ENCODE measurements around the gene GCLC.
"Not testable (repeated sequence)": the region's sequence is repeated elsewhere in the genome, so short reads cannot be mapped to it uniquely, and the experiment has no call there.

Gene GCLC

DNA sequence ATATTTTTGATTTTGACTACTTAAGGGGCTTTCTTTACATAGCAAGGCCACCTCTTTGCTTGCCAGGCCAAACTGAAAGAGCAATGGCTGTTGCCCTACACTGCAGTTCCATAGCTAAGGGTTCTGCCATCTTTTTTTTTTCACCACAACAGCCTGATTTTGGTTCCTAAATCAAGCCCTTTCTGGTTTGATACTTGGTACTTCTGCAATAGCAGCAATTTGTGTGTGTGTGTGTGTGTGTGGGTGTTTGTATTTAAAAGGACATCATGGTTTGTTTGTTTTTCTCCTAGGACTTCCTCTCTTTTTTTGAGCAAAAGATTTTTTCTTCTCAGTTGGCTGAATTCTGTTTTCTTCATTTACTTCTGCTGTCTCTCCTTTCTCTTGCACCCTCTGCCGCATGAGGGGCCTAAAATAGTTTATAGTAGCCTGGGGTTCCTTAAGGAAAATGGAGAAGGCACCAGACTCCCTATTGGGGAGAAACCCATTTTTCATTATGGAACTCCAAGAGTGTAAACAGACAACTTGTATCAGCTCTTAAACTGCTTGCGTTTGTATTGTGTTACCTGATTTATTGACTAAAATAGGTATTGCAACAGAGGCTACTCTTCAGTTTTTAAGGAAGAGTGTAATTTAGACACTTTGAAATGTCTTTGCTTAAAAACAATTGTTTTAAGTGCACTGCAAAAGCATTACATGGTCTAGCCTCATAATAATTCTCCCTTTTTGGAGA lies 12.2 kb upstream of the GCLC start:
- DNase-seq, result no peak

DNA sequence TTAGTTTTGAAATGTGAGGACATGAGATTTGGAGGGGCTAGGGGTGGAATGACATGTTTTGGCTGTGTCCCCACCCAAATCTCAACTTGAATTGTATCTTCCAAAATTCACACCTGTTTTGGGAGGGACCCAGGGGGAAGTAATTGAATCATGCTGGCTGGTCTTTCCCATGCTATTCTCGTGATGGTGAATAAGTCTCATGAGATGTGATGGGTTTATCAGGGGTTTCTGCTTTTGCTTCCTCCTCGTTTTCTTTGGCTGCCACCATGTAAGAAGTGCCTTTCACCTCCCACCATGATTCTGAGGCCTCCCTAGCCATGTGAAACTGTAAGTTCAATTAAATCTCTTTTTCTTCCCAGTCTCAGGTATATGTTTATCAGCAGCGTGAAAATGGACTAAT lies 8.7 kb upstream of the GCLC start:
- DNase-seq, result not testable (repeated sequence)

DNA sequence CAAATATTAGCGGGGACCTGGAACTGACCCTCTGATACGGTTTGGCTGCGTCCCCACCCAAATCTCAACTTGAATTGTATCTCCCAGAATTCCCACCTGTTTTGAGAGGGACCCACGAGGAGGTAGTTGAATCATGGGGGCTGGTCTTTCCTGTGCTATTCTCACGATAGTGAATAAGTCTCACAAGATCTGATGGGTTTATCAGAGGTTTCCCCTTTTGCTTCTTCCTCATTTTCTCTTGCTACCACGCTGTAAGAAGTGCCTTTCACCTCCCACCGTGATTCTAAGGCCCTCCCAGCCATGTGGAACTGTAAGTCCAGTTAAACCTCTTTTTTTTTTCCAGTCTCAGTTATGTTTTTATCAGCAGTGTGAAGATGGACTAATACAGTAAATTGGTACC lies 6.8 kb upstream of the GCLC start:
- DNase-seq, result not testable (repeated sequence)

DNA sequence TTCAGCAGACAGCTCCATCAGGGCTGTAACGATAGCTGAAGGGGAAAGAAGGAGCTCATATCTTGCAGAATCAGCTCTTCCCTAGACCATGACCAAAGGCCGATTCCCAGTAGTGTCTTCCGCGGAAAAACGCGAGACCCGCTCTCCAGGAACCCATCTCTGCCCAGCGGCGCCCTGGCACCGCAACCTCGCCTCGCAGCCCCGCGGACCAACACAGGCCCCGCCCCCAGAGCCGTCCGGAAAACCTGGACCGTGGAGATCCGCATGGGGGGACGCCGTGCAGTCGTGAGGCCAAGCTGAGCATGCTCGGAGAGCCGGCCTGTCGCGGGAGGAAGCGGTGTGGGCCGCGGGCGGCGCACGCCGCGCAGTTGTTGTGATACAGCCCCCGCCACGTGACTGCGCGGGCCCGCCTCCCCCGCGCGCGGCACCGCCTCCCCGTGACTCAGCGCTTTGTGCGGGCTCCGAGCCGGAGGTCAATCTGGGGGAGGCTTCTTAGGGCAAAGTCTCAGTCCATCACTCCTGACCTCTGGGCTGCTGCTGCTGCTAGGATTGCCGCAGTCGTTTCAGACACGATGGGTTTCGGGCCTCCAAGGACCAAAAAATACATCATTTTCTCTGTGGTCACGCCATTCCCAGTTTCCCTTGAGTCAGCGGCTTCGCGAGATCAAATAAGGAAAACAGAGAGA lies 3.1 kb upstream of the GCLC start:
- DNase-seq, result peak; percentile 89 to 94

DNA sequence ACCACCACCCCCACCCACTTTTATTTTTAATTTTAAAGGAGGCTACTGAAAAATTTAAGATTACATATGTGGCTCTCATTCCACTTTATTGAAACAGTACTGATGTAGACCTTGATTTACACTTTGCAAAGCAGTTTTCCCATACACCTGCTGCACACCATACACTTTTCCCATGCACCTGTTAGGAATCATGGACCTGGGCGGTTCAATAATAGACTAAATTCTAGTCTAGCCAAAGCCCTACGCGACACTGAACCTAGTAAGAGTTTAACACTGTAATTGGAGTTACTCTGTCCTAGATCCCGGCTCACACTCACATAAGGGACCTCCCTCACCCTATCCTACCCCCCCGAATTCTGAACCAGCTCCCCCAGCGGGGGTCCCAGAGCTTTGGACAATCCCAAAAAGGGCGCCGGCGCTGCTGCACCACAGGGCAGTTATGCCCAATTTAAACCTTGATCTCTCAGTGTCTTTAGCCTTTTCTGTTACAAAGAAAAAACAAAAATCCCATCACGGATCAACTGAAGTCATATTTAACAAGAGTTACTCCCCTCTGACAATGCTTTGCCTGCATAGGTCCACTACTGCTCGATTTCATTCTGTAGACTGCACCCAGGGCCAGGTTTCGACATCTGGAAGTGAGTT lies 2.4 kb upstream of the GCLC start:
- no peak for DNase-seq

DNA sequence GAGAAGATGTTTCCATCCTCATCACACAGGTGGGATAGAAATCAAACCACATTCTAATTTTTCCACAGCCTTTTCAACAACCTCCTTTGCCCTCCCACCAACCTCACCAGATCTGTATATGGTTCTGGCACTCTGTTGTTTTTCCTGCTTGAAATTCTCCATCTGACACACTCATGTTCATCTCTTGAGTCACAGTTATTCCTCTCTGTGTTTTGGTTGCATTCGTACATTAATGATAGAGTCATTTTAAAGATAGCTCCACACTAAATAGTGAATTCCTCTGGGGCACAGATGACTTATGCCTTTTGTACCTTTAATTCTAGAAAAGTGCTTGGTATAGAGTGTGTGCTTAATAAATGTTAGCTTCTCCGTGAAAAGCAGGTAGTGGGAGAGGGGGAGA lies 1.4 kb upstream of the GCLC start:
- no peak for DNase-seq

DNA sequence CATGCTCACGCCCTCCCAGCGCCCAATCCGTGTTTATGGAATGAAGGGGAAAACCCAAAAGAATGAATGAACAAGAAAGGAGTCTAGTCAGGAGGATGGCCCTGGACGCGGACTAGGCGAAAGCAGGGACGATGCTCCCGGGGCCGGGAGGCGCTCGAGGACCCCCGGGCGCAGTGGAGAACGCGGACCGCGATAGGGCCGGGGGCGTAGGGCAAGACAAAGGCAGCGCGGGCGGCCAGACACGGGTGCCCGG lies 758 bp downstream of the GCLC start:
- DNase-seq, result no peak

DNA sequence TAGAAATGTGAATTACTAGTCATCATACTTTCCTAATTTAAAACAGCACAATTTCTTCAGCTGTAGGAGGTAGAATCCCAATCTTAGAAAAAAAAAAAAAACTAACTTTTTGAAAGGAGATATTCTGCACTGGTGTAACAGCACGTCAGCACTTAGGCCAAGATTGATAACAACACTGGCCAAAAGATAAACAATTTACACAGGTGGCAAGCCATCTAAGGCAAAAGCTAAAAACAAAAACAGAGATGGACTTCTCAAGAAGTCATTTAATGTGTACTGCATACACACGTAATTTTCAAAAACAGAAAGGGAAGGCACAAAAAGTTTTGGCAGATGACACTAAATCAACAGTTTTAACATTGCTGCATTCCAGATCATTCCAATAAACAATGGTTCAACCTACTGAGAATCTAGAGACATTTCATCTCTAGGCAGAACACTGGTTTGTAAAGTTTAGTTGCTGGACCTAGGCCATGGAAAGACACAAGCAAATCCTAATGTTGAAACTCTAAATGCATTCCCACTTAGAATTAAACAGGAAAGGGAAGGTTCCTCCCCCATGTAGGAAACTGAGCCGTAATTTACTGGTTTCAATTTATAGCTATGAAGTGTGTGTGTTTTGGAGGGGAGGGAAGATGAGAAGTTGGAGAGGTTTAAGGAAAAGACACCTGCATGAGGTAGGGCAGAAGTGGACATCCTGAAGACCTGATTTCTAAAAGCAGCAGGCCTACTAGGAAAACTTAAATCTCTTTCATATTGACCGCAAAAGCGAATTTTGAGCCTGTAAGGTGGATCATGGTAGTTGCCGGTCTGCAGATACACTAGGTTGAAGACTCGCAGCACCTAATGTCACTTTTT lies 1.3 kb downstream of the GCLC start:
- no peak for DNase-seq

DNA sequence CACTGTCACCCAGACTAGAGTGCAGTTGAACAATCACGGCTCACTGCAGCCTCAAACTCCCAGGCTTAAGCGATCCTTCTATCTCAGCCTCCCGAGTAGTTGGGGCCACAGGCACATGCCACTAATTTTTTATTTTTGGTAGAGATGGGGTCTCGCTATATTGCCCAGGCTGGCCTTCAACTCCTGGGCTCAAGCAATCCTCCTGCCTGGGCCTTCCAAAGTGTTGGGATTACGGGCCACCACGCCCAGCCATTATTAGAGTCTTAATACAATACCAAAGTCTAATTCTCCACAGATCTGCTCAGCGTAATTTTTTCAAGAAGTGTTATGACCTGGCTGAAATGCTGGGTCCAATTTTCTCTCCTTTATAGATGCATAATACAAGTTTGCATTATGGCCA lies 3.0 kb downstream of the GCLC start:
- DNase-seq, result no peak

DNA sequence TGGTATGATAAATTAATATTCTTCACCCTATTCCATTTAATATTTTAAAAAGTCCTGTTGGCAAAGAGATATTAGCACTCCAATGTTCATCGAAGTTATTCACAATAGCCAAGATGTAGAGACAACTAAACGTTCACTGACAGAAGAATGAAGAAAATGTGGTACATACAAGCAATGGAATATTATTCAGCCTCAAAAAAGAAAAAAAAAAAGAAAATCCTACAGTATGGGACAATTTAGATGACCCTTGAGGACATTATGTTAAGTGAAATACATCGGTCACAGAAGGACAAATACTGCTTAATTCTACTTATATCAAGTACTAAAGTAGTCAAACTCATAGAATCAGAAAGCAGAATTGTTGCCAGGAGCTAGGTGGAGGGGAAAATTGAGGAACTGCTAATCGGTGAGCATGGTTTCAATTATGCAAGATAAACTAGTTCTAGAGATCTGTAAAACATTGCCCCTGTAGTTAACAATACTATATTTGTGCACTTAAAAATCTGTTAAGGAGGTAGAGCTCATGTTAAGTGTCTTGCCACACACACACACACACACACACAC lies 4.7 kb downstream of the GCLC start:
- DNase-seq, result no peak

DNA sequence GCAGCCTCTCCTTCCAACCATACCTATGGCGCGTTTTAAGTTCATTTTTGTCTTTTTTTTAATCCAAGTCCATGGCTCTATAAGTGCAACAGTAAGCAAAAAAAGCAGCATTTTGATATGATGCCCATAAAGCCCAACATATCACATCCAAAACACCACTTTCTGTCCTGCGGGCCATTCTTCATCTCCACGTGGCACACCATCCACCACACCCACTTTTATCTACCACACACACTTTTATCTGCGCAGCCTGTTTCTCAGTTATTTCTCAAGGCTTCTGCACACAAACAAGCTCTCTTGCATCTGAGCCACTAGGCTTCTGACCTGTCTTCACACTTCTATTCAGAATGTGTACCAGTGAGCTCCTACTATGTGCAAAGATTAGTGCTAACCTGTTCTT lies 5.3 kb downstream of the GCLC start:
- no peak for DNase-seq

DNA sequence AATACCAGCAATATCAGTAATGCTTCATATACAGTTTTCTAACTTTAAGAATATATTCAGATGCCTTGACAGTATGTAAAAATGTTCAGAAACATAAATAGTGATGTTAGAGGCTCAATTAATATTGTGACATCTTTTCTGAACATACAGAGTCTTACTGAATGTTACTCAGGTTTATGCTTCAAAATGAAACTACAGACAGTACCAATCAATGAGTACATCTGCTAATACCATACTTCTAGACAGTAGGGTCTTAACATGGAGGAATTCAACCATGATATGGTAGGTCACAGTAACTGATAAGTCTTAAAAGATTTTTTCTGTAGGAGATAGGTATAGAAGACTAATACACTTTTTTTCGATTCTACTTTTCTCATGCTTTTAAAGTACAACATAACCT lies 8.3 kb downstream of the GCLC start:
- DNase-seq, result no peak

DNA sequence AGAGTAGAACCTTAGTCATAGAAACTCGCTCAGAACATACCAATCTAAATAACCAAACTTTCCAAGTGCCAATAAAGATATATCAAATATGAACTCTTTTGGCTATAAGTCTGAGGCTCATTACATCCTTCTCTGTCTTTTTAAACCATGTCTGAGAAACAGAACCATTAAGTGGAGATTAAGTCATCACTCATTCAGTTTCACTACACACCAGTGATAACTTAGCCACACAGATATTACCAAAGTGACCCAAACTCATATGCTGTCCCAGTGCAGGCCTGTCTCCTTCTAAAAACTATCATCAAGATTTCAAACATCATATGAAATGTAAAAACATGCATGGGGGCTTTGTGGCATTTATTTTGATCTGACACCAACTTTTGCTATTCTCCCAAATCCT lies 12.0 kb downstream of the GCLC start:
- DNase-seq, result no peak

DNA sequence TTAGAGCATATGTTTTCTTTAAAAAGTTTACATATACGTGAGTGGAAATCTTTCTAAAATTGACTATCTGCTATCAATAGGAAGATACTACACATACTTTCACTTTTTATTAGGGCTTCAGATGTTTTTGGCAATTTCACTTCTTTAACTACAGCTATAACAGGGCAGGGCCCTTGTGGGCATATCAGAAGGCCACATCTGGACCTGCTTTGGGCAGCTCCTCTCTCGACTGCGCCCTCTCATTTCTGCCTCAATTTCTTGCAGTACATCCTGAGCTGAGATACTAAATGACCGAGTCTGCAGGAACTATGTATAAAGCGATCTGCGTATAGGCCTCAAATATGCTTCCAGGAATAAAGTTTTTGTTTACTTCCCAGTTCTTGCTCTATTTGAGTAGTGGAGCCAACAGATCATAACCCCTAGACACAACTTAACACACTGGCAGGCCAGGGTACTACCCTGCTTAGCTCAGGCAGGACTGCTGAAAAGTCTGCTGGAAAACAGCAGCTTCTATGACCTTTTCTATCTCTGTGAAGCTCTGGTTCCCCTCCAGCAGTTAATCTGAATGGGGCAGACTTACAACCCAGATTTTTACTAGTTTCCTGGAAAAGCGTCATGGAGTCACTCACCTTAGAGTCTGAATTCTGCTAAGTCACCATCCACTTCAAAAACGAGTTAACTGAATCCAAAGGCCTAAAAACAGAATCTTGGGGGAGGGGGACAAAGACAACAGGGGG lies 12.7 kb downstream of the GCLC start:
- DNase-seq, result no peak

DNA sequence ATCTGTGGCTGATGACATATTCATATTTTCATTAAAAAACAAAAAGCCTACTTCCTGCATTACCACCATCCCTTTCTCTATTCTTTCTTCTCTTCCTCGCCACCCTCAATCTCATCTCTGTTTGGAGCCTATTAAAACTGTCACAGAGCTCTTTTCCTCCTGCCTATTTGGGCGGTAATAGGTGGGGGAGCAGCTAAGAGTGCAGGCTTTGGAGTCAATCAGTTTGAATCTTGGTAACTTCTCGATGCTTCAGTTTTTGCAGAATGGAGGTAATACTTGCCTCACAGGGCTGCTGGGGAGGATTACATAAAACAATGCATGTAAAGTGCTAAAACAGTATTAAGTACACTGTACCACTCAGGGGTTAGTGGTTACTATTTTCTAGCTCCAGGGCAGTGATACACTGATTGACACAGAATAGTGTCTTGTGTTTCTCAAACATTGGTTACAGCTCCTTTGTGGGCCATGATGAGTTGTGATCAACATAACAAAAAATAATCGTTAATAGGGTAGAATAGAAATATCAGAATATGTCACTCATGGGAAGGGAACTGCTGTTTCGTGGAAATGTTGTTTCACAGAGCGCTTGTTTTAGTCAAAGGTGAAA lies 14.0 kb downstream of the GCLC start:
- DNase-seq, result no peak

DNA sequence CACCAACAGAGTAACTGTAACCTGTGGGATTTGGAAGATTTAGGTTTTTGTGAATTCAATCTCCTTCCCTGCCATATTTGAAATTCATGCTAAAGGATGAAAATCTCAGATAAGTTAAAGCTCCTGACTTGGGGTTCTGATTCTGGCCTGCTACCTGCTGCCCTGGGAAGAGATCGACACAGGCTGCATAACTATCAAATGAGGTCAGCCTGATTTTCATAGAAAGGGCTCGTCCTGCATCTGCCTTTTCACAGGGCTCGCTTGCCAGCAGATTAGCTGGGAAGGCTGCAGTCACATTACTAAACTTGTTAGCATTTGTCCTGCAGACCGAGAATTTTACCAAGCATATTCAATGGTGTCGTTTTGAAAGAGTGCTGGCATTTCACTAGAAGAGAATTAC lies 14.6 kb downstream of the GCLC start:
- no peak for DNase-seq

DNA sequence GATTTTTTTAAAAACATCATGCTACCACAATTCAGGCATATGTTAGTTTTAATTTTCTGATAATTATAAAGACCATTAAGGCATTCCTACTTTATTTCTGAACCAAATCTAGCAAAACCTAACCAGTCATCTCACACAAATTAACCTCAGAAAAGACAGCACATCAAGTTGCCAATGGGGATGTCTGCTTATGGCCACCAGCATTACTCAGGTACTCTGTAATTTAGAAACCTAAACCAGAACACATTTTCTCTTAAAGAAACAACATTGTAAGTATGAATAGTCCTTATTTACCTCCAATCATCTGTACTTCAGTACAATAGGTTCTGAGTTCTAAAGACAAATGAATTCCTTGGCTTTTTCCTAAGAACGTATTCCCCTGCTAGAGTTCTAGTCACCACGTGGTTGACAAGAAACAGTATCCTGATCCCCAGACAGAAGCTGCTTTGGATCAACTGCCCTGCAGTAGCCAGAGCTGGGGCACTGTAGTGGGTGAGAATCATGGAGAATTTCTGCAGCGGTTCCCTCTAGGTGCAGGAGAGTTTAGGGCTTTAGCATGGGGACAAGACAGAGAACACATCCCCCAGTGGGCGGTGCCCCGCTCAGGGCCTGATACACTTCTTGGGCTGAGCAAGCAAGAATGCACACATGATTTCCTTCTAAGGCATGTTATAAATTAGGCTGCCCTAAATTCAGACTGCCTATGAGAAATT lies 15.4 kb downstream of the GCLC start:
- no peak for DNase-seq

DNA sequence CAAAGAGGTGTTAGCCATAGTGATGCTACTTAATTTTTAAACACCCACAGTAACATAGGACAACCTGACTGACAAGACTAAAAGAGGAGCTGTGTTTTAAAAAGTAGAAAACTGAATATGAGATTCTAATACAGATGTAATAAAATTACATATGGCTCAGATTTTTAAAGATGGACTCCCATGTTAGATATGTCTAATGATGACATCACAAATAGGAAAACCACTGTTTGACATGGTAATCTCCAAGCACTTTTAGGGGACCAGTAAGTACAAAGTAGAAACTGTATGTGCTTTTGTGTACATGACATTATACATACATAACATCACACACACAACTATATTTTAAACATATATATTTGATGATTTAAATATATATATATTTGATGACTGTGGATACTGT lies 16.8 kb downstream of the GCLC start:
- no peak for DNase-seq

DNA sequence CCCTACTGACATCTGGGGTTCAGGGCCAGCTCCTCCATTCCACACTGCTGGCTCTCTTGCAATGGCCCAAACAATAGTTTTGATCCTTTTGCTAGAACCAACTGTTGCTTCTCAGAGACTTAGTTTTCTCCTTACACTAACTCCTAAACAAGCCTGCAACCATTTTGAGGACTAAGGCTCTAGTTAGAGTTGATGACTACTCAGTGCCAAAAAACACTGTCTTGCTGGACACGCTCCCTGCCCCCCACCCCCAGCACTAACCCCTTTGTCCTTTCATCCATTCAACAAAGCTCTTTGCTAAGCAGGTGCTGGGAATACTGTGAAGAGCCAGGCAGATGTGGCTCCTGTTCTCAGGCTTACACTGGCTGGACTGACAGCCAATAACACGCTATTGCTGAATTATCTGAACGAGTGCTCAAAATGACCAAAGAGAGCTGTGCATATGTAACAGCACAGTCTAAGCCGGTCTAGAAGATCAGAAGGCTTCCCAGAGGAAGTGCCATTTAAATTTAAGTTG lies 17.6 kb downstream of the GCLC start:
- no peak for DNase-seq

DNA sequence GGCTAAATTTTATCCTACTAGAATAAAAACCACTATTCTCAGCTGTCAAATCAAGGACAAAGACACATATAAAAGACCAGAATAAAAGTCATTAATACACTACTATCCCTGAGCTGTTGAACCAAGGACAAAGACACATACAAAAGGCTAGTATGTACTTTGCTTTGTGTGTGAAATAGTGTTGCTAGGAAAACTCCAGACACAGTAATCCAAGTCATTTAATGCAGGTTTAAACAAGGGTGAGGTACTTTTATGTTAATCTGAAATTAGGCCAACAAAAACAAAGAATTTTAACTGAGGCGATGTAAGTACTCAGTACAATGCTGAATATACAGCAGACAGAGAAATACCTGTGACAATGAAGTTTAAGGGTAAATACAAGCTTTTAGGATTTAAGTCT lies 18.9 kb downstream of the GCLC start:
- DNase-seq, result no peak

DNA sequence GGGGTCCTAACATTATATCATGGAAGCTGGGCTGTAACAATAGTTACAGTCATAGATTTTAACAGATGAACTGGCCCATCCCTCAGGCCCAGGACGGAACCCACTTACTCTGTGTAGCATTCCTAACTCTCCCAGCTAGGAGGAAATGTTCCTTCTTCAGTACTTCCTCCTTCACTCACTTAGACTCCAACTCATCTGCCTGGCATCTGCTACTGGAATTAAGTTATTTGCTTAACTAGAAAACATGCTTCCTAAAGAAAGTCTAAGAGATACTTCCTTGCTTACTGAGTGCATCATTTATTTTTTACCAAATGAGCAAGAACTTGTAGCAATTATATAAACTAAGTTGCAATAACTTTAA lies 20.5 kb downstream of the GCLC start:
- DNase-seq, result no peak

Measured in stimulated activated CD4-positive, alpha-beta T cell treated with anti-CD3 and anti-CD28 coated beads, Interleukin-4, amount 100 ng/mL, for 4 hours (primary cell).